ENCODE measurements around the gene CUL7.

Gene CUL7

GRCh38 chr6:43016176-43016942, 37.3 kb downstream of the CUL7 start:
- Mint-ChIP-seq H3K4me1 (peaks cover 73% of the 10 kb centered on the region), H3K9me3 (no peaks in the 10 kb centered on the region), H3K27ac (peak overlapping the region in 2 of 3 experiments; percentile 54 to 76), H3K27me3 (ENCODE audit: low read depth) (peaks cover 7% of the 10 kb centered on the region), H3K4me3 (peak overlapping the region; percentile 75 to 89 (median 77)), H3K36me3 (ENCODE audit: low read depth) (peaks cover 38% of the 10 kb centered on the region)
- TF ChIP-seq CTCF (IDR thresholded peaks at IDR 0.05; ENCODE audit: unreplicated experiment in 3 of 3): no peak

DNA sequence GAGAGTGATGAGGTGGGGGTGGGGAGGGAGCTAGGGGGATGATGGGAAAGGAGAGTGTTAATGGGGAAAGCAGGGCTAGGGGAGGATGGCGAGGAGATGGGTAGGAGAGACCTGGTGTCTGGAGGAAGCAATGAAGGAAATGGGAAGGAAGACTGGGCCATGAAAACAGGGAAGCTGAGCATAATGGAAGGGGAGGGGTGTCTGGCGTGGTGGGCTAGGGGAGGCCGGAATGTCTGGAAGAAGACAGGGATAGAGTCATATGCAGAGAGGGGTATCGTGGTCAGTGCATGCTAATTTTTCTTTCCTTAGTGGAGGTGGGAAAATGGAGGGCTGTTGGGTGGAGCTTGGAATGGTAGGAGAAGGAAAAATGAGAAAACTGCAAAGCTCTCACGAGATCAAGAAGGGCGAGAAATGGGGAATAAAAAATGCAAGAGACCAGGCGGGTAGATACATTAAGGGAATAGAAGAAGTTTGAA, 39.2 kb downstream of the CUL7 start:
- H3K27me3 Mint-ChIP-seq (ENCODE audit: low read depth): peaks cover 7% of the 10 kb centered on the region
- peaks cover 44% of the 10 kb centered on the region for H3K36me3 Mint-ChIP-seq (ENCODE audit: low read depth)
- peak overlapping the region; percentile 94 to 97 (median 94) for H3K4me3 Mint-ChIP-seq
- H3K4me1 Mint-ChIP-seq: peaks cover 64% of the 10 kb centered on the region
- TF ChIP-seq CTCF (IDR thresholded peaks at IDR 0.05; ENCODE audit: unreplicated experiment in 3 of 3): no peak
- H3K27ac Mint-ChIP-seq: peak overlapping the region; percentile 82 to 97 (median 89)
- H3K9me3 Mint-ChIP-seq: no peaks in the 10 kb centered on the region

DNA sequence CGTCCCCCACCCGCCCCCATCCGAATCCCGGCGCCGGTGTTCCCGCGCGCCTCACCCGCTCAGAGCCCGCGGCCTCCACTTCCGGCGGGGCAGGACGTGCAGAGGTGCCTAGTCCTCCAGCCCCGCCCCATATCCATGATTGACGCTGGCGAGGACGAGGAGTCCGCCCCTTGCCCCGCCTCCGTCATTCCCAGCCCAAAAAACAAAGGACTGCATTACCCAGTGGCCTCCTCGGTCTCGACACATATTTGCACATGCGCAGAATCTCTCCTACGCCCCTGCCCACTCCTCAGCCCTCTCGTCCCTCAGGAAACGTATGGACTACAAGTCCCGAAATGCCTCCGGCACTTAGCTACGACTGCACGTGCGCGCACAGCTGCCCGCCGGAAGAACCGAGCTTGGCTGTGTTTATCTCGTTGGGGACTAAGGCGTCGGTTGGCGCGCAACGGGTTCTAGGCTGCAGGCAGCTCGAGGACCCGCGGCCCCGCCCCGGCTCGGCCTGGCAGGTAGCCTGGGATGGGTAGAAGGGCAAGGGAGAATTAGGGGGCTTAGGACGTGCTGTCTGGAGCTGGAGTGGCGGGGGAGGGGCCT, 39.7 kb downstream of the CUL7 start, which contains the start of the genes KLHDC3 and MEA1:
KLHDC3 (plus strand) TSS at position 407 of the 591 bp plus-strand sequence. CDS start 2,944 bp downstream, outside the sequence.
MEA1 (minus strand) TSS at position 104 of the 591 bp plus-strand sequence. CDS start 133 bp downstream, outside the sequence.
- Mint-ChIP-seq H3K27ac (peak within 1 kb of the TSS; percentile 82 to 97 (median 89)), H3K27me3 (ENCODE audit: low read depth) (peaks cover 7% of the 10 kb centered on the region), H3K4me3 (peak within 1 kb of the TSS; percentile 94 to 97 (median 94)), H3K4me1 (peaks cover 58% of the 10 kb centered on the region), H3K9me3 (no peaks in the 10 kb centered on the region), H3K36me3 (ENCODE audit: low read depth) (peaks cover 44% of the 10 kb centered on the region)
- TF ChIP-seq CTCF (IDR thresholded peaks at IDR 0.05; ENCODE audit: unreplicated experiment in 3 of 3): no peak

DNA sequence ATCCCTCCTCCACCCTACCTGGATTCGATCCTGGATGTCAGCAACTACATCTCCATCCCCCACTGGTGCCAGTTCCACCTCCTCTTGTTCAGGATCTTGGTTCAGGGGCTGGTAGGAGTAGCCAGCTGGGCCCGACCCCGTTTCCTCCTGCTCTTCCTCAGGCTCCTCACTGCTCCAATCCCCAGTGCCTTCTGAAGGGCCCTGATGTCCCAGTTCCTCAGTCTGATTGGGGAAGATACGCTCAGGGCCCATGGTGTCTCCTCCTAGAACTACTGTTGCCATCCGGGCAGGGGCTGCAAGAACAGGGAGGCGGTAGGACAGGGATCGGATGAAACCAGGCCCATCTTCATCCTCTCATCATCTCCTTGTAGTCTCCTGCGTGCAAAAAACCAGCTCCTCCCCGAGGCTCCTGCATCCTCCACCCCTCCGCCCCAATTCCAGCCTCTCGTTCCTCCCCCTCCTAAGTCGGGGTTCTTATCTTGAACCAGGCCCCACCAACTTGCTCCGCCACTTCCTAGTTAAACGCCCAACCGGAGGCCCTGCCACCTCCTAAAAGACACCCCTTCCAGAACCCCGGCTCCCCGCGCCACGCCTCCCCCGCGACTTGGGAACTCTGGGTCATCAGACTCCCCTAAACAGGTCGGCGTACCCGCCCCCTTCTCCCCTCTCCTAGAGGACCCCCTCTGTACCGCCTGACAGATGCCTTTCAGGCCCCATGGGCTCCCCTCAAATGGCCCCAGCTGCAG, 40.4 kb downstream of the CUL7 start:
- TF ChIP-seq CTCF (IDR thresholded peaks at IDR 0.05; ENCODE audit: unreplicated experiment in 3 of 3): no peak
- Mint-ChIP-seq H3K9me3 (no peaks in the 10 kb centered on the region), H3K4me1 (peaks cover 52% of the 10 kb centered on the region), H3K27ac (peak overlapping the region; percentile 82 to 97 (median 89)), H3K27me3 (ENCODE audit: low read depth) (peaks cover 7% of the 10 kb centered on the region), H3K4me3 (peak overlapping the region; percentile 94 to 97 (median 94)), H3K36me3 (ENCODE audit: low read depth) (peaks cover 42% of the 10 kb centered on the region)

DNA sequence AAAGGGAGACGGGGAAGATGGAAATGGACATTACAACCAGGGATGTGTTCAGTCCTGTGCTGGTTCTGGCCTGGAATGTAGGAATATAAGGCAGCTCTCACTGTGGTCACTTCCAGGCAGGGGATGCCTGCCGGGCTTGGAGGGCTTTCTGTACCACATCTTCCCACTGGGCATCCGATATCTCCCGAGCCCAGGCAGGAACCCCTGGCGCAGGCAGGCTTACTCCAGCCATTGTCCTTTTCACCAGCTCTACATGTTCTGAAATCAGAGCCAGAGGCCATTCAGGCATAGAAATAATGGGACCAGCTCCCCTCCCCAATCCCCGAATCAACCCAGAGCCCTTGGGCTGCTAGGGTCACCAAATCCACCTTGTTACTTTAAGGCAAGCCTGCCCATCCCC, 41.3 kb downstream of the CUL7 start:
- TF ChIP-seq CTCF (IDR thresholded peaks at IDR 0.05; ENCODE audit: unreplicated experiment in 3 of 3): no peak
- H3K36me3 Mint-ChIP-seq (ENCODE audit: low read depth): peaks cover 42% of the 10 kb centered on the region
- H3K4me1 Mint-ChIP-seq: peaks cover 44% of the 10 kb centered on the region
- H3K27ac Mint-ChIP-seq: peak overlapping the region in 1 of 3 experiments; percentile 97
- H3K27me3 Mint-ChIP-seq (ENCODE audit: low read depth): peaks cover 7% of the 10 kb centered on the region
- peak overlapping the region; percentile 94 to 97 (median 94) for H3K4me3 Mint-ChIP-seq
- no peaks in the 10 kb centered on the region for H3K9me3 Mint-ChIP-seq
